ENCODE results near the gene C1orf115. TPM values are rescaled to one million over a fixed set of nuclear protein-coding genes. Genes with fewer than 3 reads are reported as not detected.

C1orf115 gene
- total RNA-seq, 4 donors from 2014 or later, result 27.4 to 63.0 (median 38.9) TPM

GRCh38 chr1:220698607-220699016, 8.4 kb downstream of the C1orf115 start:
- no peak for TF ChIP-seq CTCF (IDR thresholded peaks at IDR 0.05)
- no peak for ATAC-seq (ENCODE audit: low FRiP score)
- DNase-seq (ENCODE audit: low spot score), result no peak

- ATAC-seq (ENCODE audit: low FRiP score), result no peak
- no peak for DNase-seq (ENCODE audit: low spot score)
- no peak for TF ChIP-seq CTCF (IDR thresholded peaks at IDR 0.05)
These were observed 8.9 kb downstream of the C1orf115 start for GRCh38 chr1:220699044-220699443.

GRCh38 chr1:220700556-220701179, 10.5 kb downstream of the C1orf115 start:
- no peak for ATAC-seq (ENCODE audit: low FRiP score)
- no peak for TF ChIP-seq CTCF (IDR thresholded peaks at IDR 0.05)
- no peak for DNase-seq (ENCODE audit: low spot score)

GRCh38 chr1:220701974-220702373, 11.8 kb downstream of the C1orf115 start:
- TF ChIP-seq CTCF (IDR thresholded peaks at IDR 0.05), result no peak
- no peak for ATAC-seq (ENCODE audit: low FRiP score)
- DNase-seq (ENCODE audit: low spot score), result no peak

- DNase-seq (ENCODE audit: low spot score) (no peak), ATAC-seq (ENCODE audit: low FRiP score) (no peak)
- TF ChIP-seq CTCF (IDR thresholded peaks at IDR 0.05), result no peak
These were observed 12.6 kb downstream of the C1orf115 start for GRCh38 chr1:220702733-220703270.

- no peak for TF ChIP-seq CTCF (IDR thresholded peaks at IDR 0.05)
- ATAC-seq (ENCODE audit: low FRiP score) (no peak), DNase-seq (ENCODE audit: low spot score) (no peak)
These were observed 13.1 kb downstream of the C1orf115 start for GRCh38 chr1:220703305-220703704.

- ATAC-seq (ENCODE audit: low FRiP score) (no peak), DNase-seq (ENCODE audit: low spot score) (no peak)
- TF ChIP-seq CTCF (IDR thresholded peaks at IDR 0.05), result no peak
These were observed 15.6 kb downstream of the C1orf115 start for GRCh38 chr1:220705782-220706181.
